Uterus (tissue), 2 donors: Measurements from ENCODE around the gene SLC2A14.

Experiments
- POLR2A ChIP-seq, 2 donors: fragments of 450-650 bp; IDR thresholded peaks; one replicate each; pipeline ENCODE4 v1.6.1; 2016; ENCODE audit warnings: antibody characterized with exemption in 2 of 2, mild to moderate bottlenecking in 1 of 2, moderate library complexity in 1 of 2
- TF ChIP-seq, protein P1 (sequence below), 4 experiments: fragments of 200-600 bp in 2 of 4; fragments of 450-650 bp in 2 of 4; sonication (generic) in 2 of 4; IDR thresholded peaks; one replicate each; pipeline ENCODE4 v1.5.1; 2016 to 2019; ENCODE audit warnings: antibody characterized with exemption in 4 of 4, mild to moderate bottlenecking in 2 of 4, moderate library complexity in 1 of 4

DNA sequence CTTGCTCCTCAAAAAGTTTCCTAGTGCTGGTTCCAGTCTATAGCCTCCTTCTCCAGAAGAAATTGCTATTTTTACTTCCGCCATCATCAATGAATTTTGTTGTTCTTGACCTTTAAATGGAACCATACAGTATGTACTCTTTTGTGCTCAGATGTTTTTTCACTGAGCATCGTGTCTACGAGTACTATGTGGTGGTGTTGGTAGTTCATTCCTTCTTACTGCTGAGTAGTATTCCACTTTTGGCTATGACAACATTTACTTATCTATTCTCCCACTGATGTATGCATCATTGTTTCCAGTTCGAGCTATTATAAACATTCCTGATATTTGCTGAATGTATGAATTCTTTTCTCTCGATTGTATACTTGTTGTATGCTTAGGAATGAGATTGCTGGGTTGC lies 28.6 kb downstream of the SLC2A14 start:
- no peak for TF ChIP-seq POLR2A (IDR thresholded peaks at IDR 0.05)
- TF ChIP-seq, protein P1, sequence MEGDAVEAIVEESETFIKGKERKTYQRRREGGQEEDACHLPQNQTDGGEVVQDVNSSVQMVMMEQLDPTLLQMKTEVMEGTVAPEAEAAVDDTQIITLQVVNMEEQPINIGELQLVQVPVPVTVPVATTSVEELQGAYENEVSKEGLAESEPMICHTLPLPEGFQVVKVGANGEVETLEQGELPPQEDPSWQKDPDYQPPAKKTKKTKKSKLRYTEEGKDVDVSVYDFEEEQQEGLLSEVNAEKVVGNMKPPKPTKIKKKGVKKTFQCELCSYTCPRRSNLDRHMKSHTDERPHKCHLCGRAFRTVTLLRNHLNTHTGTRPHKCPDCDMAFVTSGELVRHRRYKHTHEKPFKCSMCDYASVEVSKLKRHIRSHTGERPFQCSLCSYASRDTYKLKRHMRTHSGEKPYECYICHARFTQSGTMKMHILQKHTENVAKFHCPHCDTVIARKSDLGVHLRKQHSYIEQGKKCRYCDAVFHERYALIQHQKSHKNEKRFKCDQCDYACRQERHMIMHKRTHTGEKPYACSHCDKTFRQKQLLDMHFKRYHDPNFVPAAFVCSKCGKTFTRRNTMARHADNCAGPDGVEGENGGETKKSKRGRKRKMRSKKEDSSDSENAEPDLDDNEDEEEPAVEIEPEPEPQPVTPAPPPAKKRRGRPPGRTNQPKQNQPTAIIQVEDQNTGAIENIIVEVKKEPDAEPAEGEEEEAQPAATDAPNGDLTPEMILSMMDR (IDR thresholded peaks at IDR 0.05), result no peak
